Activated CD8-positive, alpha-beta memory T cell treated with anti-CD3 and anti-CD28 coated beads, Interleukin-2, amount 10 ng/mL, durations not matched to agents 7 days and 5 days (primary cell): Measurements from ENCODE around the gene ST6GALNAC2. TPM values are rescaled to one million over a fixed set of nuclear protein-coding genes. Genes with fewer than 3 reads are reported as not detected.

Experiments used
- ATAC-seq: fragments of 150-1000 bp; cut with Tn5 transposase; one replicate; pipeline ENCODE4 v1.10.0; 2021; ENCODE audit warnings: moderate library complexity
- CTCF ChIA-PET: fragments of 350-600 bp; sonication (Branson Sonifier 250); formaldehyde crosslinking; loops from one replicate; lab custom pipeline; 2021; ENCODE audit warnings: antibody characterized with exemption; lab: Charles Lee
- DNase-seq: peaks from one replicate; pipeline ENCODE4 v3.0.0-alpha.2; 2020
- H3K27ac Mint-ChIP-seq: one replicate; pipeline ENCODE4 v1.8.0; 2021; ENCODE audit warnings: mild to moderate bottlenecking, mixed read lengths
- H3K27me3 Mint-ChIP-seq: one replicate; pipeline ENCODE4 v1.8.0; 2021; ENCODE audit warnings: mixed read lengths
- H3K36me3 Mint-ChIP-seq: one replicate; pipeline ENCODE4 v1.8.0; 2021; ENCODE audit warnings: mild to moderate bottlenecking, mixed read lengths
- H3K4me1 Mint-ChIP-seq: one replicate; pipeline ENCODE4 v1.8.0; 2021; ENCODE audit warnings: mixed read lengths
- H3K4me3 Mint-ChIP-seq: one replicate; pipeline ENCODE4 v1.8.0; 2021; ENCODE audit warnings: mild to moderate bottlenecking, moderate library complexity, mixed read lengths
- H3K9me3 Mint-ChIP-seq: one replicate; pipeline ENCODE4 v1.8.0; 2022; ENCODE audit warnings: low read depth, mixed read lengths
- total RNA-seq, 2 experiments: library from RNA; stranded (reverse); gene quantifications; one replicate each; pipeline ENCODE4 v1.2.3, GENCODE V29; 2021

The ST6GALNAC2 gene
- total RNA-seq, 2 experiments from 2014 or later: not detected

GRCh38 chr17:76544546-76545365, 40.9 kb downstream of the ST6GALNAC2 start:
- Mint-ChIP-seq H3K36me3 (no peaks in the 10 kb centered on the region), H3K27me3 (peaks cover 30% of the 10 kb centered on the region), H3K4me1 (peaks cover 2% of the 10 kb centered on the region), H3K27ac (no peak overlapping the region), H3K9me3 (no peaks in the 10 kb centered on the region), H3K4me3 (no peak overlapping the region)
- ATAC-seq (no peak), DNase-seq (no peak)
- CTCF ChIA-PET: interaction anchor here (0.8 to 6.4 kb wide), 7 partner anchors 7 to 80 kb away, joined by 3 to 77 read pairs (median 15); no protein-coding TSS in a partner anchor

GRCh38 chr17:76543826-76544545, 41.7 kb downstream of the ST6GALNAC2 start:
- ATAC-seq: no peak
- no peak for DNase-seq
- Mint-ChIP-seq H3K4me3 (no peak overlapping the region), H3K27ac (no peak overlapping the region), H3K9me3 (no peaks in the 10 kb centered on the region), H3K27me3 (peaks cover 37% of the 10 kb centered on the region), H3K4me1 (peaks cover 2% of the 10 kb centered on the region), H3K36me3 (no peaks in the 10 kb centered on the region)
- CTCF ChIA-PET: interaction anchor here (1.0 to 6.4 kb wide), 6 partner anchors 8 to 80 kb away, joined by 3 to 77 read pairs (median 6); no protein-coding TSS in a partner anchor

- CTCF ChIA-PET: interaction anchor here (0.7 to 6.4 kb wide), 7 partner anchors 8 to 513 kb away, joined by 3 to 77 read pairs (median 3); no protein-coding TSS in a partner anchor
- no peaks in the 10 kb centered on the region for H3K36me3 Mint-ChIP-seq
- H3K4me1 Mint-ChIP-seq: peaks cover 2% of the 10 kb centered on the region
- H3K27me3 Mint-ChIP-seq: peaks cover 43% of the 10 kb centered on the region
- no peak overlapping the region for H3K4me3 Mint-ChIP-seq
- ATAC-seq (no peak), DNase-seq (no peak)
- no peaks in the 10 kb centered on the region for H3K9me3 Mint-ChIP-seq
- no peak overlapping the region for H3K27ac Mint-ChIP-seq
Measured at GRCh38 chr17:76543482-76543825, 42.2 kb downstream of the ST6GALNAC2 start.

GRCh38 chr17:76542984-76543383, 42.7 kb downstream of the ST6GALNAC2 start:
- Mint-ChIP-seq H3K27ac (no peak overlapping the region), H3K36me3 (no peaks in the 10 kb centered on the region), H3K9me3 (no peaks in the 10 kb centered on the region), H3K4me3 (no peak overlapping the region), H3K4me1 (peaks cover 2% of the 10 kb centered on the region), H3K27me3 (peaks cover 45% of the 10 kb centered on the region)
- DNase-seq: no peak
- CTCF ChIA-PET: interaction anchor here (0.7 to 6.4 kb wide), 6 partner anchors 15 to 513 kb away, joined by 3 to 77 read pairs (median 6); no protein-coding TSS in a partner anchor
- ATAC-seq: no peak

GRCh38 chr17:76542566-76542971, 43.1 kb downstream of the ST6GALNAC2 start:
- Mint-ChIP-seq H3K27ac (no peak overlapping the region), H3K4me1 (peaks cover 2% of the 10 kb centered on the region), H3K27me3 (peaks cover 45% of the 10 kb centered on the region), H3K9me3 (no peaks in the 10 kb centered on the region), H3K4me3 (no peak overlapping the region), H3K36me3 (no peaks in the 10 kb centered on the region)
- no peak for DNase-seq
- ATAC-seq: no peak
- CTCF ChIA-PET: interaction anchor here (1.4 to 6.4 kb wide), 4 partner anchors 15 to 82 kb away, joined by 3 to 77 read pairs (median 12); no protein-coding TSS in a partner anchor

GRCh38 chr17:76541739-76542454, 43.8 kb downstream of the ST6GALNAC2 start:
- CTCF ChIA-PET: interaction anchor here (6.4 kb wide), 1 partner anchor 18 kb away, joined by 77 read pairs; no protein-coding TSS in a partner anchor
- no peak overlapping the region for H3K4me3 Mint-ChIP-seq

GRCh38 chr17:76540381-76541300, 45.0 kb downstream of the ST6GALNAC2 start:
- DNase-seq: no peak
- Mint-ChIP-seq H3K4me3 (no peak overlapping the region), H3K27me3 (peaks cover 62% of the 10 kb centered on the region)

More at GRCh38 chr17:76541739-76542454, 43.8 kb downstream of the ST6GALNAC2 start:
- H3K27ac Mint-ChIP-seq: no peak overlapping the region
- peaks cover 2% of the 10 kb centered on the region for H3K4me1 Mint-ChIP-seq
- no peaks in the 10 kb centered on the region for H3K36me3 Mint-ChIP-seq
- peaks cover 50% of the 10 kb centered on the region for H3K27me3 Mint-ChIP-seq
- H3K9me3 Mint-ChIP-seq: no peaks in the 10 kb centered on the region
- no peak for DNase-seq
- no peak for ATAC-seq

GRCh38 chr17:76539631-76540271, 45.9 kb downstream of the ST6GALNAC2 start, which contains the start of gene PRCD:
Gene PRCD, plus strand, starts transcription at chr17:76540044. Its CDS starts 98 bp downstream, at chr17:76540142.
- no peak for ATAC-seq
- DNase-seq: no peak
- peaks cover 2% of the 10 kb centered on the region for H3K4me1 Mint-ChIP-seq
- H3K9me3 Mint-ChIP-seq: no peaks in the 10 kb centered on the region
- no peaks in the 10 kb centered on the region for H3K36me3 Mint-ChIP-seq
- H3K27ac Mint-ChIP-seq: no peak within 1 kb of the TSS
- CTCF ChIA-PET: interaction anchor here (1.0 to 2.1 kb wide), 4 partner anchors 17 to 73 kb away, joined by 3 to 7 read pairs (median 4); no protein-coding TSS in a partner anchor
- no peak within 1 kb of the TSS for H3K4me3 Mint-ChIP-seq
- H3K27me3 Mint-ChIP-seq: peaks cover 63% of the 10 kb centered on the region

More at GRCh38 chr17:76540381-76541300, 45.0 kb downstream of the ST6GALNAC2 start:
- Mint-ChIP-seq H3K27ac (no peak overlapping the region), H3K4me1 (peaks cover 2% of the 10 kb centered on the region), H3K9me3 (no peaks in the 10 kb centered on the region), H3K36me3 (no peaks in the 10 kb centered on the region)
- CTCF ChIA-PET: interaction anchor here (1.0 to 1.6 kb wide), 4 partner anchors 17 to 74 kb away, joined by 3 to 6 read pairs (median 4); no protein-coding TSS in a partner anchor
- ATAC-seq: peak; percentile 51

- no peaks in the 10 kb centered on the region for H3K9me3 Mint-ChIP-seq
- no peaks in the 10 kb centered on the region for H3K36me3 Mint-ChIP-seq
- H3K27me3 Mint-ChIP-seq: peaks cover 60% of the 10 kb centered on the region
- no peak for ATAC-seq
- peaks cover 2% of the 10 kb centered on the region for H3K4me1 Mint-ChIP-seq
- no peak overlapping the region for H3K4me3 Mint-ChIP-seq
- CTCF ChIA-PET: interaction anchor here (1.0 to 2.1 kb wide), 3 partner anchors 16 to 31 kb away, joined by 3 to 7 read pairs (median 4); no protein-coding TSS in a partner anchor
- H3K27ac Mint-ChIP-seq: no peak overlapping the region
- no peak for DNase-seq
Measured at GRCh38 chr17:76538941-76539570, 46.6 kb downstream of the ST6GALNAC2 start.

GRCh38 chr17:76538281-76538931, 47.3 kb downstream of the ST6GALNAC2 start:
- Mint-ChIP-seq H3K4me1 (no peaks in the 10 kb centered on the region), H3K27me3 (peaks cover 55% of the 10 kb centered on the region)

More at GRCh38 chr17:76538281-76538931, 47.3 kb downstream of the ST6GALNAC2 start:
- Mint-ChIP-seq H3K9me3 (no peaks in the 10 kb centered on the region), H3K27ac (no peak overlapping the region), H3K36me3 (no peaks in the 10 kb centered on the region), H3K4me3 (no peak overlapping the region)
- CTCF ChIA-PET: interaction anchor here (1.2 to 2.1 kb wide), 3 partner anchors 11 to 18 kb away, joined by 3 to 7 read pairs (median 4); no protein-coding TSS in a partner anchor
- DNase-seq: no peak
- no peak for ATAC-seq
